OCI-LY3 (cell line): ENCODE measurements around the gene ZFP36L1.

Source experiments
- H2AFZ ChIP-seq: fragments of 200-600, 300-600 bp; shearing (Covaris generic); 2 replicates; pipeline ENCODE4 v1.6.0; 2014; ENCODE audit warnings: antibody characterized with exemption, low read depth, low read length
- H3K27ac ChIP-seq: fragments of 200-600, 300-600 bp; sonication (generic); 2 replicates; pipeline ENCODE4 v1.5.1; 2014; ENCODE audit warnings: mild to moderate bottlenecking, low read length, moderate library complexity, mixed read lengths
- H3K27me3 ChIP-seq: fragments of 200-600, 300-600 bp; sonication (generic); 2 replicates; pipeline ENCODE4 v1.6.1; 2014; ENCODE audit warnings: low read depth, low read length, mixed read lengths
- H3K36me3 ChIP-seq: fragments of 200-600, 300-600 bp; sonication (generic); replicated peaks from 2 replicates; pipeline ENCODE3; 2014; ENCODE audit warnings: low read depth, low read length, mixed read lengths
- H3K4me1 ChIP-seq: fragments of 300-600, 200-600 bp; sonication (generic); 2 replicates; pipeline ENCODE4 v1.6.1; 2014; ENCODE audit warnings: low read length, mixed read lengths
- H3K4me2 ChIP-seq: fragments of 200-600, 300-600 bp; sonication (generic); 2 replicates; pipeline ENCODE4 v1.6.1; 2014; ENCODE audit warnings: low read length, mixed read lengths
- H3K4me3 ChIP-seq: fragments of 300-600, 200-600 bp; sonication (generic); 2 replicates; pipeline ENCODE4 v1.5.1; 2014; ENCODE audit warnings: antibody characterized with exemption, mild to moderate bottlenecking, low read length, moderate library complexity
- H3K79me2 ChIP-seq: fragments of 300-600, 200-600 bp; shearing (Covaris generic); 2 replicates; pipeline ENCODE4 v1.6.1; 2014; ENCODE audit warnings: mild to moderate bottlenecking, low read length, mixed read lengths
- H3K9ac ChIP-seq: fragments of 300-600, 200-600 bp; shearing (Covaris generic); 2 replicates; pipeline ENCODE4 v1.6.0; 2014; ENCODE audit warnings: mild to moderate bottlenecking, low read length, moderate library complexity
- H3K9me3 ChIP-seq: fragments of 200-600, 300-600 bp; shearing (Covaris generic); 2 replicates; pipeline ENCODE4 v1.6.1; 2014; ENCODE audit warnings: low read length, mixed read lengths; ENCODE audit not compliant: insufficient read depth
- H4K20me1 ChIP-seq: fragments of 200-600, 300-600 bp; sonication (generic); 2 replicates; pipeline ENCODE4 v1.6.1; 2016; ENCODE audit warnings: low read length, mixed read lengths; ENCODE audit not compliant: insufficient read depth
- CTCF ChIP-seq: fragments of 200-600, 300-600 bp; sonication (generic); IDR thresholded peaks from 2 replicates; pipeline ENCODE4 v1.5.1; 2014; ENCODE audit warnings: antibody characterized with exemption, low read length, low read depth
- EZH2phosphoT487 ChIP-seq: fragments of 200-600 bp; shearing (Covaris generic); IDR thresholded peaks from 2 replicates; pipeline ENCODE4 v1.6.1; 2018; ENCODE audit warnings: antibody characterized with exemption, mixed run types, low read depth

Gene ZFP36L1

GRCh38 chr14:68760761-68761160 lies 32.1 kb downstream of the ZFP36L1 start:
- Histone ChIP-seq H3K9ac (no peak overlapping the region), H3K79me2 (no peaks in the 10 kb centered on the region), H3K4me3 (no peak overlapping the region), H3K27me3 (no peaks in the 10 kb centered on the region), H3K4me1 (peaks cover 9% of the 10 kb centered on the region), H3K4me2 (no peak overlapping the region), H4K20me1 (no peaks in the 10 kb centered on the region), H2AFZ (no peak overlapping the region), H3K9me3 (no peaks in the 10 kb centered on the region), H3K27ac (no peak overlapping the region), H3K36me3 (no peaks in the 10 kb centered on the region)
- no peak for TF ChIP-seq CTCF
- TF ChIP-seq EZH2phosphoT487: no peak

- no peaks in the 10 kb centered on the region for H3K9me3 ChIP-seq
- no peaks in the 10 kb centered on the region for H3K27me3 ChIP-seq
- no peak overlapping the region for H3K9ac ChIP-seq
- no peak for TF ChIP-seq EZH2phosphoT487
- no peak for TF ChIP-seq CTCF
- no peaks in the 10 kb centered on the region for H3K79me2 ChIP-seq
- H3K4me1 ChIP-seq: peaks cover 9% of the 10 kb centered on the region
- no peak overlapping the region for H2AFZ ChIP-seq
- H3K4me2 ChIP-seq: no peak overlapping the region
- no peaks in the 10 kb centered on the region for H3K36me3 ChIP-seq
- H3K4me3 ChIP-seq: no peak overlapping the region
- no peak overlapping the region for H3K27ac ChIP-seq
- no peaks in the 10 kb centered on the region for H4K20me1 ChIP-seq
These were observed 32.9 kb downstream of the ZFP36L1 start for GRCh38 chr14:68759937-68760336.

- Histone ChIP-seq H3K79me2 (no peaks in the 10 kb centered on the region), H3K9ac (no peak overlapping the region), H3K27me3 (no peaks in the 10 kb centered on the region), H3K36me3 (no peaks in the 10 kb centered on the region), H3K4me1 (peaks cover 9% of the 10 kb centered on the region), H4K20me1 (no peaks in the 10 kb centered on the region), H3K4me3 (no peak overlapping the region), H3K27ac (no peak overlapping the region), H3K4me2 (no peak overlapping the region), H2AFZ (no peak overlapping the region), H3K9me3 (no peaks in the 10 kb centered on the region)
- TF ChIP-seq EZH2phosphoT487: no peak
- no peak for TF ChIP-seq CTCF
These were observed 33.8 kb downstream of the ZFP36L1 start for GRCh38 chr14:68759017-68759560.

GRCh38 chr14:68758301-68758700 lies 34.6 kb downstream of the ZFP36L1 start:
- Histone ChIP-seq H2AFZ (no peak overlapping the region), H3K4me3 (no peak overlapping the region), H3K4me1 (peaks cover 9% of the 10 kb centered on the region), H3K4me2 (no peak overlapping the region), H3K27me3 (no peaks in the 10 kb centered on the region), H4K20me1 (no peaks in the 10 kb centered on the region), H3K36me3 (no peaks in the 10 kb centered on the region), H3K79me2 (no peaks in the 10 kb centered on the region), H3K27ac (no peak overlapping the region), H3K9ac (no peak overlapping the region), H3K9me3 (no peaks in the 10 kb centered on the region)
- TF ChIP-seq CTCF (no peak), EZH2phosphoT487 (no peak)
